AG10803 (cell line): ENCODE data around the gene KCNE4.

Experiments
- DNase-seq: peaks from one replicate; pipeline ENCODE4 v3.0.0; 2010; ENCODE audit warnings: low read depth
- H3K4me3 ChIP-seq: 2 replicates; pipeline ENCODE4 v1.5.1; 2011; ENCODE audit warnings: mild to moderate bottlenecking, low read length, control low read depth
- TF ChIP-seq, protein P1 (sequence below): conservative IDR thresholded peaks from 2 replicates; pipeline ENCODE4 v1.5.1; 2011; ENCODE audit warnings: mild to moderate bottlenecking, low read length, control low read depth, inconsistent platforms

The KCNE4 gene

DNA sequence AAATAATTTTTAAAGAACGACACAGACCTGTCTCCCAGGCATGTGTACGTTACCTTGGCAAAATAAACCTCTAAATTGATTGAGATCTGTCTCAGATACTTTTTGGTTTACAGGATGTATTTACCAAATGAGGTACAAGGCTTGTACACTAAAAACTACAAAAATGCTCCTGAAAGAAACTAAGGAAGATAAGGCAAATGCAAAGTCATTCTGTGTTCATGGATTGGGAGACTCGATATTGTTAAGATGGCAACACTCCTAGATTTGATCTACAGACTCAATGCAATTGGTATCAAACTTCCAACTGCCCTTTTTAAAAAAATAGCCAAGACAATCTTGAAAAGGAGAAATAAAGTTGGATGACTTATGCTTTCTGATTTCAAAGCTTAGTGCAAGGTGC lies 11.5 kb upstream of the KCNE4 start:
- DNase-seq = no peak
- H3K4me3 ChIP-seq = no peak overlapping the region
- TF ChIP-seq, protein P1, sequence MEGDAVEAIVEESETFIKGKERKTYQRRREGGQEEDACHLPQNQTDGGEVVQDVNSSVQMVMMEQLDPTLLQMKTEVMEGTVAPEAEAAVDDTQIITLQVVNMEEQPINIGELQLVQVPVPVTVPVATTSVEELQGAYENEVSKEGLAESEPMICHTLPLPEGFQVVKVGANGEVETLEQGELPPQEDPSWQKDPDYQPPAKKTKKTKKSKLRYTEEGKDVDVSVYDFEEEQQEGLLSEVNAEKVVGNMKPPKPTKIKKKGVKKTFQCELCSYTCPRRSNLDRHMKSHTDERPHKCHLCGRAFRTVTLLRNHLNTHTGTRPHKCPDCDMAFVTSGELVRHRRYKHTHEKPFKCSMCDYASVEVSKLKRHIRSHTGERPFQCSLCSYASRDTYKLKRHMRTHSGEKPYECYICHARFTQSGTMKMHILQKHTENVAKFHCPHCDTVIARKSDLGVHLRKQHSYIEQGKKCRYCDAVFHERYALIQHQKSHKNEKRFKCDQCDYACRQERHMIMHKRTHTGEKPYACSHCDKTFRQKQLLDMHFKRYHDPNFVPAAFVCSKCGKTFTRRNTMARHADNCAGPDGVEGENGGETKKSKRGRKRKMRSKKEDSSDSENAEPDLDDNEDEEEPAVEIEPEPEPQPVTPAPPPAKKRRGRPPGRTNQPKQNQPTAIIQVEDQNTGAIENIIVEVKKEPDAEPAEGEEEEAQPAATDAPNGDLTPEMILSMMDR = no peak

DNA sequence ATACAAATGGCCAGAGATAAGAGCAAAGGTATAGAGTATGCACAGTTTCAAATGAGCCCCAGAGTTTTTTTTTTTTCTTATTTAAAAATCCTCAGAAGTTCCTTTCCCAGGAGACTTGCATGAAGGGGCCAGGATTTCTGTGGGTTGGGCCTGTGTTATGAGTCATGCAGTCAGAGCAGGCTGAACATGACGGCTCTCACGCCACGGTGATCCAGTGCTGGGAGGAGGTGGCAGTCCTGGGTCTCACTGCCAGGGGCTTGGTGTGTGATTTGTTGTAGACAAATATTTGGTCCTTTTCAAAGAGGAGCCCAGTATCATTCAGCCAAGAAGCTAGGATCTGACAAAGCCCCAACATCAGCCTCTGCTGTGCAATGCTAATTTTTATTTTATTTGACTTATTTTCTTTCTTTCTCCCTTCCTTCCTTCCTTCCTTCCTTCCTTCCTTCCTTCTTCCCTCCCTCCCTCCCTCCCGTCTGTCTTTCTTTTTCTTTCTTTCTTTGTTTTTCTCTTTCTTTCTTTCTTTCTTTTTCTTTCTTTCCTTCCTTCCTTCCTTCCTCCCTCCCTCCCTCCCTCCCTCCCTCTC lies 10.4 kb upstream of the KCNE4 start:
- DNase-seq = peak; percentile 99
- TF ChIP-seq, protein P1 = no peak
- H3K4me3 ChIP-seq = no peak overlapping the region

DNA sequence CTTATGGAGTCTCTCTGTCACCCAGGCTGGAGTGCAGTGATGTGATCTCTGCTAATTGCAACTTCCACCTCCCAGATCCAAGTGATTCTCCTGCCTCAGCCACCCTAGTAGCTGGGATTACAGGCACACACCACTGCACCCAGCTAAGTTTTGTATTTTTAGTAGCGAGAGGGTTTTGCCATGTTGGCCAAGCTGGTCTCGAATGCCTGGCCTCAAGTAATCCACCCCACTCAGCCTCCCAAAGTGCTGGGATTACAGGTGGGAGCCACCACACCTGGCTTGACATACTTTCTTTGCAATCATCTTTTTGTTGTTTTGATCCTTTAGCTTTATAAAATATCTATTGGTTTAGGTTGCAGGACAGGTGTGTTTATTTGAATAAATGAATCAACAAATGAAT lies 9.7 kb upstream of the KCNE4 start:
- TF ChIP-seq, protein P1 = no peak
- DNase-seq = no peak
- no peak overlapping the region for H3K4me3 ChIP-seq

DNA sequence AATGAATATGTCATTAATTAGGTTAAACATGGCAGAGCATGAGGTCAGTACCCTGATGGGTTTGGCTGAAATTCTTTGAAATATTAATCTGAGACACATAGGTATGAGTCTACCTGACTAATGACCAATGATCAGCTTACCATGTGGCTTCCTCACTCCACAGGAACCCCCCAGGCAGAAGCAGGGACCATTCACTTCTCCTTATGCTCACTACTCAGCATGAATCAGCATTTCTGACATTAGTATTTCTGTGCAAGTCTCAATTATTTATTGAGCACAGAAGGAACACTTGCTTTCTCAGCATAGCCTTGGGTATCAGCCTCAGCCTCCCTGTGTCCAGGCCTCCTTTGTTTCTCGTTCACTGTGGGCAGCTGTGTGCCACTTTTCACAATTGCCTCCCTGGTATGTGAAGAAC lies 9.3 kb upstream of the KCNE4 start:
- DNase-seq = peak; percentile 55
- TF ChIP-seq, protein P1 = no peak
- H3K4me3 ChIP-seq = no peak overlapping the region

DNA sequence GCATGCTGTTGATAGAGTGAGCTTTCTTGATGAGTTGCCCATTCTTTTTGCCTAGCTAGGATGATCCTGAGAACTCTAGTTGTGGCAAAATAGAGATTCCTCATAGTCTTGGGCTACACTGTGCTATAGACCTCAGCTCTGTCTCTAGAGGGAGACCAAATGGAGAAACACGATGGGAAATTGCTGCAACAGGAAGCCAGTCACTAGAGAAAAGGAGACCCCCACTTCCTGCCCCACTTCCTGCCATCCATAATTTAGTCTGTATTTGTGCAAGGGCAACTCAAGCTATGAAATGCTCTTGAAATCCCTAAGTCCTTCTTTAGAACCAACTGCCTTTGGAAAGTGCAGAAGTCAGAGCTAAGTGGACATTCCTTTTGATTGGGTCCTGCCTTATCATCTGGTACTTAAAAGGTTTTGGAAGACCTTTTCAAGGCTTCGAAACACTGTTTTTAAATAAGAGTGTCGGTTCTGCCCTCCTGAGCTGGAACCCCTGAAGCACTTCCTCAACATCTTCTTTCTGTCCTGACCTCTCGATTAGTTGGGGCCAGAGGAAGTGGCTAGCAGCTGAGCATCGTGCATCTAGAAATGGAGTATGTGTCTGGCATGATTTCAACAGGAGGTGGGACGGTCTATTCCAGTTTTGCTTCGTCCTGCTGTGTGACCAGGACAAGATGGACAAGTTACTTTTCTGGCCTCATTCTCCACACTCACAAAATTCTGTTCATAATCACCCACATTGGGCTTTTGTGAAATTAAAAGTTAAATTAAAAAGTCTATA lies 8.6 kb upstream of the KCNE4 start:
- TF ChIP-seq, protein P1 = no peak
- no peak overlapping the region for H3K4me3 ChIP-seq
- DNase-seq = no peak

DNA sequence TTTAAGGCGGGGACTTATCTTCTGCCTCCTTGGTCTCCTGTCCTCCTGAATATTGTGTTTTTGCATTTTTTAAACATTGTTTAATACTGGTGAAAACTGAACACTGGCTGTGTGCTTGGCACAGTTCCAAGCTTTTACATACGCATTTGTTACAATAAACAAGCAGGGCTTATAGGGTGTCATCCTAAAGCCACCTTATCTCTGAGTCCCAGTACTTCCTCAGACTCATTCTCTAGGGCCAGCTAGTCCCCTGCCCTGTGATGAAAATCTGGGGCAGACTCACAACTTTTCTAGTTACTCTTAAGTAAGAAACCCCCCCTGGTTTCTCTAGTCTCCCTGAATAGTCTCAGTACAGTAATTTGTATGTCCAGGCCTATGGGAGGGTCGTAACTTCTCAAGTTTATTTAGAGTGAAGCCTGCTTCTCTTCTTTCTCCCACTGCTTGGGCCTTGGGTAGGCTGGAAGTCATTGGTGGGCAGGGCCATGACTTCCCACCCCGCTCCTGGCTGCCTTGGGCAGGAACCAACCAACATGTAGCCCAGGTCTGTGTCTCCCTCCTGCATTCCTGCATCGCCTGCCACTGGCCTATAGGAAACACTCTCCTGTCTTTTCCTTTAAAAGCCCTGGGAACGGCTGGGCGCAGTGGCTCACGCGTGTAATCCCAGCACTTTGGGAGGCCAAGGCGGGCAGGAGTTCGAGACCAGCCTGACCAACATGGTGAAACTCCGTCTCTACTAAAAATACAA lies 7.7 kb upstream of the KCNE4 start:
- no peak for DNase-seq
- H3K4me3 ChIP-seq = no peak overlapping the region
- TF ChIP-seq, protein P1 = no peak
